NCI-H2107 (cell line): ENCODE measurements around the gene RPUSD2.

Experiments used
- DNase-seq: peaks from one replicate; lab custom pipeline; 2025; lab: John Stamatoyannopoulos, UW

Gene RPUSD2

GRCh38 chr15:40569129-40569953 lies at the start of gene RPUSD2:
Gene RPUSD2 (plus strand): TSS chr15:40569299. CDS start chr15:40569338, 39 bp downstream.
- DNase-seq: peak; percentile 42

- DNase-seq: no peak
Observed at GRCh38 chr15:40523611-40524010, 45.5 kb upstream of the RPUSD2 start.

- DNase-seq: no peak
Observed at GRCh38 chr15:40525855-40526254, 43.2 kb upstream of the RPUSD2 start.

GRCh38 chr15:40528801-40529200 lies 40.3 kb upstream of the RPUSD2 start:
- no peak for DNase-seq

GRCh38 chr15:40533763-40534364 lies 35.2 kb upstream of the RPUSD2 start:
- no peak for DNase-seq

- no peak for DNase-seq
Observed at GRCh38 chr15:40534371-40534770, 34.7 kb upstream of the RPUSD2 start.

- no peak for DNase-seq
Observed at GRCh38 chr15:40536501-40536900, 32.6 kb upstream of the RPUSD2 start.

GRCh38 chr15:40538976-40539375 lies 30.1 kb upstream of the RPUSD2 start:
- DNase-seq: no peak

GRCh38 chr15:40543082-40543481 lies 26.0 kb upstream of the RPUSD2 start:
- no peak for DNase-seq

GRCh38 chr15:40543631-40544294 lies 25.3 kb upstream of the RPUSD2 start:
- no peak for DNase-seq

- no peak for DNase-seq
Observed at GRCh38 chr15:40545457-40545856, 23.6 kb upstream of the RPUSD2 start.

GRCh38 chr15:40548610-40549009 lies 20.5 kb upstream of the RPUSD2 start:
- no peak for DNase-seq

- no peak for DNase-seq
Observed at GRCh38 chr15:40549894-40550293, 19.2 kb upstream of the RPUSD2 start.

- DNase-seq: no peak
Observed at GRCh38 chr15:40550341-40551037, 18.6 kb upstream of the RPUSD2 start.

GRCh38 chr15:40554161-40554525 lies 15.0 kb upstream of the RPUSD2 start:
- no peak for DNase-seq

GRCh38 chr15:40555876-40556275 lies 13.2 kb upstream of the RPUSD2 start:
- DNase-seq: no peak

- no peak for DNase-seq
Observed at GRCh38 chr15:40558952-40559742, 10.0 kb upstream of the RPUSD2 start.

- DNase-seq: no peak
Observed at GRCh38 chr15:40562691-40563090, 6.4 kb upstream of the RPUSD2 start.

GRCh38 chr15:40563426-40563825 lies 5.7 kb upstream of the RPUSD2 start:
- DNase-seq: no peak

- DNase-seq: peak; percentile 81
Observed at GRCh38 chr15:40564591-40565332, 4.3 kb upstream of the RPUSD2 start, which contains the start of gene CCDC32. Gene CCDC32 (minus strand): TSS chr15:40565042. CDS start chr15:40563015, 2,027 bp downstream.
